ENCODE data around the gene POLR2J. TPM values are rescaled to one million over a fixed set of nuclear protein-coding genes. Genes with fewer than 3 reads are reported as not detected.

The POLR2J gene
- total RNA-seq, 1 donor from 2014 or later: 49.5 TPM

DNA sequence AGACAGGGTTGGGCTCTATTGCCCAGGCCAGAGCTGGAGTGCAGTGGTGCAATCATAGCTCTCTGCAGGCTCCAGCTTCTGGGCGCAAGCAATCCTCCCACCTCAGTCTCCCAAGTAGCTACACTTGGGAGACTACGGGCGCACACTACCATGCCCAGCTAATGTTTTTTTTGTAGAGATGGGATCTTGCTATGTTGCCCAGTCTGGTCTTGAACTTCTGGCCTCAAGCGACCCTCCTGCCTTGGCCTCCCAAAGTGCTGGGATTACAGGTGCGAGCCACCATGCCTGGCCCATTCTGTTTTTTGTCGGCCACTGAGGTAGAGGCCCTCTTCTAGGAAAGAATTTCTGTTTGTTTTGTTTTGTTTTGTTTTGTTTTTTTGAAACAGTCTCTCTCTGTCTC is 26.3 kb downstream of the POLR2J start:
- H3K9me3 Mint-ChIP-seq: no peaks in the 10 kb centered on the region
- H3K27me3 Mint-ChIP-seq: no peaks in the 10 kb centered on the region
- ATAC-seq (ENCODE audit: low read depth): no peak
- TF ChIP-seq CTCF (IDR thresholded peaks at IDR 0.05): no peak
- H3K27ac Mint-ChIP-seq: no peak overlapping the region
- H3K36me3 Mint-ChIP-seq (ENCODE audit: low read depth): peaks cover 24% of the 10 kb centered on the region
- DNase-seq: no peak
- intact Hi-C loops (cut with micrococcal nuclease): no loop called here
- no peak overlapping the region for H3K4me3 Mint-ChIP-seq
- POLR2A ChIA-PET: interaction anchor here (1.1 to 16.7 kb wide), 4 partner anchors 11 to 33 kb away, joined by 4 to 886 read pairs (median 8); partner anchors contain the start of genes ALKBH4, LRWD1 and ORAI2
- H3K4me1 Mint-ChIP-seq: peaks cover 9% of the 10 kb centered on the region
- CTCF ChIA-PET: interaction anchor here (1.0 to 9.9 kb wide), 2 partner anchors 44 to 56 kb away, joined by 3 to 219 read pairs; no protein-coding TSS in a partner anchor

DNA sequence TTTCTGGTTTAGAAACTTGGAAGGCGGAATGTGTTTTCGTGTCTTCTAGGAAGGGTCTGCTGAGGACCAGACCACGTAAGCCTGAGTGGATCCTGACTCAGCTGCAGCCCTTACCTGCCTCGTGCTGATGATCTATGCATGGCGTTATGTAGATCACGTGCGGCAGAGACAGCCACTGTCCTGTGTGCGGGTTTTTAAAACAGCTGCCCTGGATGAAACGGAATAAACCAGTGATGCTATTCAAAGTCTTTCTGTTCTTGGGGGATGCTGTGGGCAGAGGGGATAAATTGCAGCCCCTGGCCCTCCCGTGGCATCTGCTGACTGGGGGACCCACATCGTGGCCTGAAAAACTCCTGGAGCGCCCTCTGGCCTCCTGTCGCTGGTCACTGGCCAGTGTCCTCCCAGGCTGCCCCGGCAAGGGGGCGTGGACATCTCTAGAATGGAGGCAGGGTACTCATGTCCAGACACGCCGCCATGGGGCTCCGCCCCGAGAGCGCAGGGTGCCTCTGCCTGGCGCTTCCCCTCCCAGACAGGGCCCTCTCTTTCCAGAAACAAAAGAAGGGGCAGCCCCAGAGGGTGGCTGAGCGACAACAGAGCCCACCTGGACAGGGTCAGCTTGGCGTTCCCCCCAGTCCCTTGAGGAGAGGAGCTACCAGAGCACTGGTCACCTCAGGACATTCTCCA is 27.2 kb downstream of the POLR2J start:
- Mint-ChIP-seq H3K27me3 (no peaks in the 10 kb centered on the region), H3K4me1 (peaks cover 16% of the 10 kb centered on the region), H3K36me3 (ENCODE audit: low read depth) (peaks cover 27% of the 10 kb centered on the region), H3K27ac (no peak overlapping the region), H3K9me3 (no peaks in the 10 kb centered on the region), H3K4me3 (no peak overlapping the region)
- ChIA-PET POLR2A (interaction anchor here (1.1 to 16.7 kb wide), 4 partner anchors 10 to 32 kb away, joined by 4 to 886 read pairs (median 8); partner anchors contain the start of genes ALKBH4, LRWD1 and ORAI2), CTCF (interaction anchor here (0.7 to 9.9 kb wide), 2 partner anchors 37 to 43 kb away, joined by 6 to 219 read pairs; no protein-coding TSS in a partner anchor)
- intact Hi-C loops (cut with micrococcal nuclease): no loop called here
- no peak for DNase-seq
- no peak for ATAC-seq (ENCODE audit: low read depth)
- TF ChIP-seq CTCF (IDR thresholded peaks at IDR 0.05): no peak

DNA sequence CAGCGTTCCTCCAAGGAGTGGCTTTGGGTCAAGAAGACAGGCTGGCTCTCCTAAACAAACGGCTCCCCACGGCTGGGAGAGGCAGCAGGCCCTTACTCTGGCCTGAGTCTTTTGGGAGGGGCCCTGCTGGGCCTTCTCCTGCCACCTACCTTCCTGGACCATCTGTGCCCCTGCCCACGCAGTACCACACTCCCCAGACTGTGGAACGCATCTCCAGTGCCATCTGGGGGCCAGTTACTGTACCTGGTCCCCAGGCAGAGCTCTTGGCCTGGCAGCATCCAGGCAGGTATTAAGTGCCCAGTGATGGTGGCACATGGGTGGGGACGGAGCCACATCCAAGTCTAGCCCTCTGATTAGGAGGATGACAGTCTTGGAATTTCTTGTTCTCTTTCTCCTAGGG is 28.5 kb downstream of the POLR2J start:
- Mint-ChIP-seq H3K4me1 (peaks cover 29% of the 10 kb centered on the region), H3K36me3 (ENCODE audit: low read depth) (peaks cover 37% of the 10 kb centered on the region), H3K27ac (peak overlapping the region; percentile 63), H3K4me3 (no peak overlapping the region), H3K27me3 (no peaks in the 10 kb centered on the region), H3K9me3 (no peaks in the 10 kb centered on the region)
- intact Hi-C loops (cut with micrococcal nuclease): loop anchor here (1.0 kb wide), 4 partner anchors 38 to 171 kb away; no protein-coding TSS in a partner anchor
- TF ChIP-seq CTCF (IDR thresholded peaks at IDR 0.05): no peak
- DNase-seq (peak; percentile 46), ATAC-seq (ENCODE audit: low read depth) (peak; percentile 88)
- POLR2A ChIA-PET: interaction anchor here (0.6 to 16.7 kb wide), 5 partner anchors 9 to 54 kb away, joined by 3 to 886 read pairs (median 5); partner anchors contain the start of genes ORAI2 and PRKRIP1
- CTCF ChIA-PET: interaction anchor here (0.7 to 9.9 kb wide), 9 partner anchors 15 to 171 kb away, joined by 4 to 219 read pairs (median 10); partner anchors contain the start of genes ORAI2 and PRKRIP1

- H3K4me3 Mint-ChIP-seq: no peak overlapping the region
- H3K27ac Mint-ChIP-seq: no peak overlapping the region
- TF ChIP-seq CTCF (IDR thresholded peaks at IDR 0.05): no peak
- no peak for DNase-seq
- H3K9me3 Mint-ChIP-seq: no peaks in the 10 kb centered on the region
- H3K4me1 Mint-ChIP-seq: peaks cover 40% of the 10 kb centered on the region
- no peak for ATAC-seq (ENCODE audit: low read depth)
- ChIA-PET CTCF (interaction anchor here (1.6 to 9.9 kb wide), 5 partner anchors 23 to 170 kb away, joined by 10 to 219 read pairs (median 14); partner anchors contain the start of gene PRKRIP1), POLR2A (interaction anchor here (16.7 kb wide), 1 partner anchor 30 kb away, joined by 886 read pairs; the partner anchor contains the start of gene ORAI2)
- peaks cover 41% of the 10 kb centered on the region for H3K36me3 Mint-ChIP-seq (ENCODE audit: low read depth)
- no peaks in the 10 kb centered on the region for H3K27me3 Mint-ChIP-seq
- intact Hi-C loops (cut with micrococcal nuclease): no loop called here
Observed at GRCh38 chr7:102449136-102449535, 29.6 kb downstream of the POLR2J start.

GRCh38 chr7:102447311-102447710 is 31.4 kb downstream of the POLR2J start:
- H3K4me3 Mint-ChIP-seq: no peak overlapping the region
- ATAC-seq (ENCODE audit: low read depth) (no peak), DNase-seq (no peak)
- peaks cover 51% of the 10 kb centered on the region for H3K36me3 Mint-ChIP-seq (ENCODE audit: low read depth)
- peaks cover 55% of the 10 kb centered on the region for H3K4me1 Mint-ChIP-seq
- ChIA-PET CTCF (interaction anchor here (1.5 to 9.9 kb wide), 2 partner anchors 32 to 39 kb away, joined by 3 to 219 read pairs; no protein-coding TSS in a partner anchor), POLR2A (interaction anchor here (1.5 to 16.7 kb wide), 2 partner anchors 8 to 28 kb away, joined by 5 to 886 read pairs; partner anchors contain the start of gene ORAI2)
- intact Hi-C loops (cut with micrococcal nuclease): no loop called here
- H3K27ac Mint-ChIP-seq: no peak overlapping the region
- no peaks in the 10 kb centered on the region for H3K9me3 Mint-ChIP-seq
- no peaks in the 10 kb centered on the region for H3K27me3 Mint-ChIP-seq
- TF ChIP-seq CTCF (IDR thresholded peaks at IDR 0.05): no peak
